MCF 10A (cell line): ENCODE data around the gene XYLT1. TPM values are rescaled to one million over a fixed set of nuclear protein-coding genes. Genes with fewer than 3 reads are reported as not detected.
"Not testable (repeated sequence)": the region's sequence is repeated elsewhere in the genome, so short reads cannot be mapped to it uniquely, and the experiment has no call there.

Source experiments
- BruUV-seq: library from RNA; stranded (reverse); fragments of 400-500 nt; replicated peaks from 2 replicates; lab custom pipeline; 2021; lab: Mats Ljungman, UMichigan
- CTCF ChIA-PET: fragments of 300-600 bp; sonication (Branson Sonifier 250); formaldehyde crosslinking; extraction: SDS; loops from one replicate; lab custom pipeline; 2021; ENCODE audit warnings: antibody characterized with exemption, inconsistent platforms; lab: Yijun Ruan, JAX
- POLR2A ChIA-PET: fragments of 300-600, 350-650 bp; sonication (Branson Sonifier 250); formaldehyde crosslinking; extraction: SDS; loops from one replicate; lab custom pipeline; 2020; ENCODE audit warnings: antibody characterized with exemption, inconsistent platforms; lab: Yijun Ruan, JAX
- DNase-seq: peaks from one replicate; pipeline ENCODE4 v3.0.0-alpha.2; 2018; ENCODE audit not compliant: unreplicated experiment
- H3K27ac Mint-ChIP-seq: one replicate; pipeline ENCODE4 v1.8.0; 2022; ENCODE audit warnings: mild to moderate bottlenecking, low read depth, mixed read lengths; ENCODE audit not compliant: unreplicated experiment
- H3K27me3 Mint-ChIP-seq: one replicate; pipeline ENCODE4 v1.8.0; 2022; ENCODE audit warnings: mixed read lengths; ENCODE audit not compliant: insufficient read depth, unreplicated experiment
- H3K36me3 Mint-ChIP-seq: one replicate; pipeline ENCODE4 v1.8.0; 2022; ENCODE audit warnings: mild to moderate bottlenecking, moderate library complexity, mixed read lengths; ENCODE audit not compliant: insufficient read depth, unreplicated experiment
- H3K4me1 Mint-ChIP-seq: one replicate; pipeline ENCODE4 v1.8.0; 2022; ENCODE audit warnings: mixed read lengths; ENCODE audit not compliant: insufficient read depth, unreplicated experiment
- H3K4me3 Mint-ChIP-seq: one replicate; pipeline ENCODE4 v1.8.0; 2022; ENCODE audit warnings: mild to moderate bottlenecking, moderate library complexity, mixed read lengths; ENCODE audit not compliant: unreplicated experiment
- H3K9me3 Mint-ChIP-seq: one replicate; pipeline ENCODE4 v1.8.0; 2022; ENCODE audit warnings: mixed read lengths; ENCODE audit not compliant: unreplicated experiment
- intact Hi-C: fragments of 100-400 bp; cut with micrococcal nuclease; formaldehyde crosslinking; loops from 2 replicates; pipeline ENCODE4 v1.14.1; 2022
- total RNA-seq: library from RNA; stranded (reverse); gene quantifications from 2 replicates; pipeline ENCODE4 v1.2.3, GENCODE V29; 2022
- TF ChIP-seq, protein P1 (sequence below): fragments of 200-600 bp; IDR thresholded peaks from one replicate; pipeline ENCODE4 v1.8.0; 2022; ENCODE audit warnings: antibody characterized with exemption, mild to moderate bottlenecking; ENCODE audit not compliant: unreplicated experiment

XYLT1 gene
- total RNA-seq, 1 experiment from 2014 or later, result not detected

DNA sequence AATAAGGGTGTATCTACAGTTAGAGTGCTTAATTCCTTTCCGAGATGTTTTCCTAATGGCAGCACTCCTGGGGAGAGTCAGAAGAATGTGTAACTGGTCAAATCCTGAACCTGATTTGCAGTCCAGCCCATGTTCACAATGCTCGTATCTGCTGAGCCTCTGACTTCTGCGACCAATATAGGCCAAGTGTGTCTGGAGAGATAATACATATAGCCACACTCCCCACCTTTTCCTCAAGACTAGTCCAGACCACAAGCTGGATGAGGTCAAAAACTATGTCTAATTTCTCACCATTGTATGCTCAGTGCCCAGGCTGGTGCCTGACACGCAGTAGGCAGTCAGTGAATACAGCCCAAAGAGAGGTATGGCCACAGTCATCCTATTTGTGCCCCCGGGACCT lies 58.0 kb downstream of the XYLT1 start:
- Mint-ChIP-seq H3K27ac (no peak overlapping the region), H3K4me1 (no peaks in the 10 kb centered on the region), H3K27me3 (no peaks in the 10 kb centered on the region), H3K4me3 (no peak overlapping the region), H3K9me3 (peaks cover 37% of the 10 kb centered on the region), H3K36me3 (peaks cover 6% of the 10 kb centered on the region)
- TF ChIP-seq, protein P1, sequence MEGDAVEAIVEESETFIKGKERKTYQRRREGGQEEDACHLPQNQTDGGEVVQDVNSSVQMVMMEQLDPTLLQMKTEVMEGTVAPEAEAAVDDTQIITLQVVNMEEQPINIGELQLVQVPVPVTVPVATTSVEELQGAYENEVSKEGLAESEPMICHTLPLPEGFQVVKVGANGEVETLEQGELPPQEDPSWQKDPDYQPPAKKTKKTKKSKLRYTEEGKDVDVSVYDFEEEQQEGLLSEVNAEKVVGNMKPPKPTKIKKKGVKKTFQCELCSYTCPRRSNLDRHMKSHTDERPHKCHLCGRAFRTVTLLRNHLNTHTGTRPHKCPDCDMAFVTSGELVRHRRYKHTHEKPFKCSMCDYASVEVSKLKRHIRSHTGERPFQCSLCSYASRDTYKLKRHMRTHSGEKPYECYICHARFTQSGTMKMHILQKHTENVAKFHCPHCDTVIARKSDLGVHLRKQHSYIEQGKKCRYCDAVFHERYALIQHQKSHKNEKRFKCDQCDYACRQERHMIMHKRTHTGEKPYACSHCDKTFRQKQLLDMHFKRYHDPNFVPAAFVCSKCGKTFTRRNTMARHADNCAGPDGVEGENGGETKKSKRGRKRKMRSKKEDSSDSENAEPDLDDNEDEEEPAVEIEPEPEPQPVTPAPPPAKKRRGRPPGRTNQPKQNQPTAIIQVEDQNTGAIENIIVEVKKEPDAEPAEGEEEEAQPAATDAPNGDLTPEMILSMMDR, result no peak
- intact Hi-C loops, result no loop called here
- DNase-seq, result no peak
- CTCF ChIA-PET, result no interaction called here
- no TSS peak for BruUV-seq
- POLR2A ChIA-PET, result no interaction called here

DNA sequence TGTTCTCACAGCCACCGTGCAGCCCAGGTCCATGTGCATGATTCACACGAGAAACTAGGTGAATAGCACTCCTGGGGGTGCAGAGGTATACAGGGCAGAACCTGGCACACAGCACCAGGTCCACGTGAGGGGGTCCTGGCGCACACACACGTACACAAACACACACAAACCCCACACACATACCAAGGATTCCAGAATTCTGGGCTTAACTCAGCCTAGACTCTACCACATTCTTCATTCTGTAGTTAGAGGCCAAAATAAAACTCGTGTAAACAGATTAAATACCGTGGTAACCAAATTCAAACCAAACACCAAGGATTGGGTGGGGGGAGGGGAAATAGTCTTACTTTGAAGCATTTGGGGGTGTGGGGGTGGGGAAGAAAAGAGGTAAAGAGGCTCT lies 58.5 kb downstream of the XYLT1 start:
- DNase-seq, result no peak
- TF ChIP-seq, protein P1, result no peak
- H3K9me3 Mint-ChIP-seq, result peaks cover 35% of the 10 kb centered on the region
- no peaks in the 10 kb centered on the region for H3K27me3 Mint-ChIP-seq
- intact Hi-C loops, result no loop called here
- H3K27ac Mint-ChIP-seq, result no peak overlapping the region
- no TSS peak for BruUV-seq
- peaks cover 6% of the 10 kb centered on the region for H3K36me3 Mint-ChIP-seq
- POLR2A ChIA-PET, result no interaction called here
- CTCF ChIA-PET, result no interaction called here
- no peak overlapping the region for H3K4me3 Mint-ChIP-seq
- no peaks in the 10 kb centered on the region for H3K4me1 Mint-ChIP-seq

DNA sequence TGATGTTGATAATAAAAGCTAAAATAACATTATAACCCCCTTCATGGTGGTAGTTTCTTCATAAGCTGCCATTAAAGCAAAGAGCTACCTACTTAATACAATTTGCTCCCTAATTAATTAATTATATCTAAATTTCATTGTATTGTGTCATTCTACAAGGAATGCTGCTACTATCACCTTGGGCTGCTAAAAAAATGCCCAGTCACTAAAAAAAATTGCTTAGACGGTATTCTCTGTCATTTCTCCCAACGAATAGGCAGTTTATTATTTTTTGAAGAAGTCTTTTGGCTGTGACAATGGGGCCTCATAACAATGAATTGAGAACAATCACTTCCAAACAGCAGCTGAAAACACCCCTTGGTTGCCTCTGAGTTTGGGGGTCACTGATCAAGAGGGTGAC lies 59.5 kb downstream of the XYLT1 start:
- CTCF ChIA-PET, result interaction anchor here (0.6 kb wide), 1 partner anchor 92 kb away, joined by 3 read pairs; no protein-coding TSS in a partner anchor
- intact Hi-C loops, result no loop called here

DNA sequence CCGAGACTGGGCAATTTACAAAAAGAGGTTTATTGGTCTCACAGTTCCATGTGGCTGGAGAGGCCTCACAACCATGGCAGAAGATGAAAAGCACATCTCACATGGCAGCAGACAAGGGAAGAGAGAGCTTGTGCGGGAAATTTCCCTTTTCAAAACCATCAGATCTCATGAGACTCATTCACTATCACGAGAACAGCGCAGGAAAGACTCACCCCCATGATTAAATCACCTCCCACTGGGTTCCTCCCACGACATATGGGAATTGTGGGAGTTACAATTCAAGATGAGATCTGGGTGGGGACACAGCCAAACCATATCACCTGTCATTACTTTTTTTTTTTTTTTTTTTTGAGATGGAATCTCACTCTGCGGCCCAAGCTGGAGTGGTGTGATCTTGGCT lies 60.4 kb downstream of the XYLT1 start:
- peaks cover 32% of the 10 kb centered on the region for H3K9me3 Mint-ChIP-seq
- DNase-seq, CTCF ChIA-PET, POLR2A ChIA-PET, intact Hi-C loops, H3K4me3 Mint-ChIP-seq, BruUV-seq, H3K4me1 Mint-ChIP-seq, H3K36me3 Mint-ChIP-seq, H3K27me3 Mint-ChIP-seq, H3K27ac Mint-ChIP-seq: not testable (repeated sequence)

More for the DNA sequence above, 59.5 kb downstream of the XYLT1 start:
- H3K9me3 Mint-ChIP-seq, result peaks cover 37% of the 10 kb centered on the region
- H3K27me3 Mint-ChIP-seq, result no peaks in the 10 kb centered on the region
- POLR2A ChIA-PET, result no interaction called here
- no peak overlapping the region for H3K4me3 Mint-ChIP-seq
- peaks cover 6% of the 10 kb centered on the region for H3K36me3 Mint-ChIP-seq
- no peaks in the 10 kb centered on the region for H3K4me1 Mint-ChIP-seq
- H3K27ac Mint-ChIP-seq, result no peak overlapping the region
- BruUV-seq, result no TSS peak
- TF ChIP-seq, protein P1, result no peak
- DNase-seq, result no peak

DNA sequence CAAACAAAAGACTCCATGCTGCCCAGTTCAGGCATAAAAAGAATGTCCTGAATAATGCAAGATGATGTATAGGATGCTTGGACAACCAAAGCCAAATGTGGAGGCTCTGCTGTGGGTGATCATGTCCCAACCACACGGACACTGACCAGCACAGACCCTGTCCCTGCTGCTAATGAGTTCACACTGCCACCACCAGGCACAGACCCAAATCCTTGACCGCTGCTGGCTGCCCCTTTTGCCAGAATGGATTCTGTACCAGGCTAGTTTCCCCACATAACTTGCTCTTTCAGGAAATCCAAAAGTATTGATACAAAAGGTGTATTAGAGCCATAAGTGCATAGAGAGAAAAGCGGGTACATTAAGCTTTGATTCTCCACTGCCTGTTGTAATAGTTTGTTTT lies 60.9 kb downstream of the XYLT1 start:
- Mint-ChIP-seq H3K27me3 (no peaks in the 10 kb centered on the region), H3K36me3 (peaks cover 1% of the 10 kb centered on the region), H3K4me1 (no peaks in the 10 kb centered on the region), H3K9me3 (peaks cover 28% of the 10 kb centered on the region), H3K27ac (no peak overlapping the region), H3K4me3 (no peak overlapping the region)
- no TSS peak for BruUV-seq
- TF ChIP-seq, protein P1, result no peak
- intact Hi-C loops, result no loop called here
- no peak for DNase-seq
- CTCF ChIA-PET, result no interaction called here
- POLR2A ChIA-PET, result no interaction called here
